GM12892 (cell line): ENCODE data around the gene PSMB9.

ENCODE experiments used
- DNase-seq: peaks from one replicate; pipeline ENCODE4 v3.0.0; 2011; ENCODE audit not compliant: insufficient read length
- FAIRE-seq: peaks from 2 replicates; lab custom pipeline; 2011; peaks lifted over from hg19 to GRCh38; lab: Jason Lieb, UNC
- POLR2A ChIP-seq: IDR thresholded peaks from 2 replicates; pipeline ENCODE4 v1.6.1; 2011; ENCODE audit warnings: low read depth, low read length, control low read depth
- POLR2AphosphoS5 ChIP-seq: IDR thresholded peaks from 2 replicates; pipeline ENCODE4 v1.6.1; 2011; ENCODE audit warnings: low read depth, low read length, control low read depth
- TAF1 ChIP-seq: IDR thresholded peaks from 2 replicates; pipeline ENCODE4 v1.6.1; 2011; ENCODE audit warnings: low read depth, mild to moderate bottlenecking, control low read depth, low read length, borderline replicate concordance

Gene PSMB9

GRCh38 chr6:32851025-32851424 is 3.0 kb upstream of the PSMB9 start:
- FAIRE-seq (no peak), DNase-seq (no peak)
- no peak for TF ChIP-seq POLR2AphosphoS5
- no peak for TF ChIP-seq POLR2A
- TF ChIP-seq TAF1: no peak

DNA sequence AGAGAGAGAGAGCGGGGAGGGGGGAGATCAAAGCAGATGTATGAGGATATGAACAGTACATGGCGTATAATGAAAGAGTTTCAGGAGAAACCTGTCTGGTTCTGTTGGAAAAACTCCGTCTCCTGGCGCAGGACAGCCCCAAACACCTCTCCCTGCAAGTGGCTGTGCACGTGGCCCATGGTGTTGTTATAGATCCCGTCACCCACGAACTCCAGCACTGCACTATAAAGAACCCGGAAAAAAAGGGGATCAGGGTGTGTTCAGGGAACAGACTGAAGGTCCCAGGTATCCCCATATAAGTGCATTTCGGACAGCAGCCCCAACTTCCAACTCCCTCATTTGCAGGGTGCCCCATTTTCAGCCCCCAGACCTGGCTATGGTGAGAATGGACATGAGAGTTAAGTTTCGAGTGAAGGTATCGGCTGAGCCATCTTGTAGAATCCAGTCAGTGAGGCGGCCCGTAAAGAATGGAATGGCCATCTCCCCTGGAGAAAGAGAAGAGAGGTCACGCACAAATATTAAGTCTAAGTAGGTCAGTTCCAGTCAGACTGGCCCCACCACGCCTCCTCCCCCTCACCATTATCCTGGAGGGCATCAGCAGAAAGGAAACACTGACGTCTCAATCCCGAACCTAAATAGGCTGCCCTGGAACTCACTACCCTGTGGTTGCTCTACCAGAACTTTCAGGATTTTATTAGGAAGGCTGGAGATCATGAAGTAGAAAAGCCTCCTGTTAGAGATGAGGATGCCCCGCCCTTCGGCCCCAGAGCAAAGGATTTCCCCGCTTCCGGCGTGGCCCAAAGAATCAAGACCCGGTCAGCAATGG is 1.8 kb upstream of the PSMB9 start:
- no peak for TF ChIP-seq TAF1
- FAIRE-seq (peak; percentile 65), DNase-seq (no peak)

DNA sequence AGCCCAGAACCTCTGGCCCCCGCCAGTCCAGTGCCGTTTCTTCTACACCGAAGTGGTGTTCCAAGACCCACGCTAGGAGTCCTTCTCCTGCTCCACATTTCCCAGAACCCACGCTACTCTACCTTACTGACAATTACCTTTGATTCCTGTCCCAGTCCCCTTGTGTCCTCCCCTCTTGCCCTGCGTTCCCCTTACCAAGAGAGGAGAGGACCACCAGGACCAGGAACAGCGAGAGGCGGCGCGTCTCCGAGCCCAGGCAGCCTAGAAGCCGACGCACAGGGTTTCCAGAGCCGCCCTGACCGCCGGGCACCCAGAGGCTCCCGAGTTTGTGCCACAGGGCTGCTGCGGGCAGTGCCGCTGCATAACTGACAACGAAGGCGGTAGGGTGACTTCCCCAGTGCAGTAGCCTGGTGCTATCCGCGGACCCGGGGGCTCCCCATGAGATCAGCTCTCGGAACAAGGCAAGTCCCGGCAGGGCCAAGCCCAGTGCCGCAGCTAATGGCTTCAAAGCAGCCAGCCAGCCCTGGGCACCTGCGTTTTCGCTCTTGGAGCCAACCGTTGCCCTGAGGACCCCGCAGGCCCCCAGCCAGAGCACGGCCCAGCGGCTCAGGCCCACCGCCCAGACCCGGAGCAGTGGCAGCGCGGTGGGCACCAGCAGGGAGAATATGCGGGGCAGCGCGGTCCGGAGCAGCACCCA is 1.0 kb upstream of the PSMB9 start:
- TF ChIP-seq TAF1 (no peak; the same call in 1 of the 2 replicates), POLR2AphosphoS5 (peak; percentile 47; the same call in 1 of the 2 replicates)
- FAIRE-seq (peak; percentile 64), DNase-seq (peak; percentile 50)

GRCh38 chr6:32854376-32855178 is 585 bp downstream of the PSMB9 start:
- DNase-seq: peak; percentile 58
- no peak for TF ChIP-seq POLR2AphosphoS5
- TF ChIP-seq TAF1: 0 out of 2 replicates have a peak, but pooled peaks have one; percentile 15
- FAIRE-seq: peak; percentile 73

DNA sequence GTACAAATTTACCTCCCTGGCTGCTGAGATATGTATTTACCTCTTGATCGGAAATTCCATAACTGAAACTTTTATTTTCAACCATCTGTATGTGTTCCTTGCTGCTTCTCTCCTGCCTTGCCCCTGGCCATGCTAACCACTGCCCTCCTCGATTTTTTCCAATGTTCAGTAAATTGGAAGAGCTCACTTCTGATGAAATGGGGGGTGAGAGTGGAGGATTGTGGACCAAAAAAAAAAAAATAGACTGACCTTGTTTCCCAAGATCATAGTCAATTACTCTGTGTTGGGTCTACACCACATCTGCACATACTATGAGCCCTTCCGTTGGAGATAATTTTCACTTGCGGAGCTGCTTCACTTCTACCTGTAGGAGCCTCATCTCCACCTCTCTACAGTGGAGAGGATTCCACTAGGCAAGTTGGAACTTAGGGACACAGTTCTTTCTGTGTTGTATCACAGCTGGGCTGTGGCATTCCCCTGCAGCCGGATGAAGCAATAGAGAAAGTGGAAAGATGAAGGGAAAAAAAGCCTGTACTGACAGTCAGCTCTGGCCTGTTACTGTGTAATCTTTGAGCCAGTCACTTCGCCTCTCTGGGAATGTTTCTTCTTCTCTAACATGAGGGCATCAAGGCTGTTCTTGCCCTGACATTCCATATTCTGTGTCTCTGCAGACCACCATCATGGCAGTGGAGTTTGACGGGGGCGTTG is 1.6 kb downstream of the PSMB9 start:
- peak; percentile 9 for FAIRE-seq
- TF ChIP-seq POLR2AphosphoS5: no peak
- TF ChIP-seq TAF1: no peak
- no peak for TF ChIP-seq POLR2A
- no peak for DNase-seq

- no peak for FAIRE-seq
- TF ChIP-seq POLR2AphosphoS5: no peak
- no peak for TF ChIP-seq TAF1
- no peak for TF ChIP-seq POLR2A
- no peak for DNase-seq
Measured at GRCh38 chr6:32857156-32857891, 3.3 kb downstream of the PSMB9 start.

DNA sequence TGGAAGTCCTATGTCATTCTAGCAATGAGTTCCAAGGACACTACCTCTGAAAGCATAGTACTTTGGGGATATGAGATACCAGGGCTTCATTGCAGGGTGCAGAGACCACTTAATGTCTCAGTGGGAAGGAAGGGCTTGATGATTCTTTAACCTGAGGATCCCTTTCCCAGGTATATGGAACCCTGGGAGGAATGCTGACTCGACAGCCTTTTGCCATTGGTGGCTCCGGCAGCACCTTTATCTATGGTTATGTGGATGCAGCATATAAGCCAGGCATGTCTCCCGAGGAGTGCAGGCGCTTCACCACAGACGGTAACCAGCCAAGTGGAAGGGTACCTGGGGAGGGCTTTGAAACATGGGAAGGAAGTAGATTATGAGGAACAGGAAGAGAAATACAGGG is 4.2 kb downstream of the PSMB9 start:
- TF ChIP-seq POLR2A: no peak
- TF ChIP-seq TAF1: no peak
- no peak for TF ChIP-seq POLR2AphosphoS5
- no peak for DNase-seq
- no peak for FAIRE-seq

- peak; percentile 53 for FAIRE-seq
- TF ChIP-seq TAF1: no peak
- no peak for TF ChIP-seq POLR2A
- TF ChIP-seq POLR2AphosphoS5: no peak
Measured at GRCh38 chr6:32860674-32861073, 6.7 kb downstream of the PSMB9 start.

GRCh38 chr6:32862725-32863124 is 8.7 kb downstream of the PSMB9 start:
- DNase-seq (no peak), FAIRE-seq (no peak)
- no peak for TF ChIP-seq POLR2A
- TF ChIP-seq POLR2AphosphoS5: no peak

More at GRCh38 chr6:32860674-32861073, 6.7 kb downstream of the PSMB9 start:
- no peak for DNase-seq

GRCh38 chr6:32865724-32866443 is 11.9 kb downstream of the PSMB9 start:
- TF ChIP-seq POLR2AphosphoS5 (no peak), TAF1 (no peak), POLR2A (no peak)
- FAIRE-seq: peak; percentile 5
- no peak for DNase-seq

DNA sequence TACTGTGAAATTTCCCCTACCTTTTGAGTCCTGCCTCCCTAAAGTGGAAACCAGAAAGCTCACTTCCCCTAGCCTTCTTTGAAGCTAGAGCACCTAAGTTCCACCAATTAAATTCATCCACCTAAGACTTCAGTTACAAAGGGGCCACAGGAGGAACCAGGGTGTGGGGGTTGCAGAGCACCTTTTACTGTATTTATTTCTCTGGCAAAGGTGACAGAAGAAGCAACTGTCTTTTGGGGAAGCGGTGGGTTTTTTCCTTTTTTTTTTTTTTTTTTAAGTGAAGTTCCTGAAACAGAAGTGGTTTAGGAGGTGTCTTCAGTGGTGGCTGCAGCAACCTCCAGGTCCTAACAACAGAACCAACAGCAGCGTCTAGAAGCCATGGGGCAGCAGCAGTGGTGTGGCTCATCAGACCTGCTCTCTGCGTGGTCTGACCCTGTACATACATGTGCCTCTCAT is 13.1 kb downstream of the PSMB9 start:
- DNase-seq: no peak
- TF ChIP-seq POLR2AphosphoS5: 0 out of 2 replicates have a peak, but pooled peaks have one; percentile 28
- peak; percentile 26; the same call in 1 of the 2 replicates for TF ChIP-seq TAF1
- peak; percentile 61 for TF ChIP-seq POLR2A
- FAIRE-seq: peak; percentile 83
